Stimulated activated memory B cell treated with anti-CD40 and anti-IgM and Interleukin-4, amounts not matched to agents 10 μg/mL and 1 μg/mL and 100 μg/mL, for 72 hours (primary cell): ENCODE data around the gene CCDC187.

ENCODE experiments used
- ATAC-seq: fragments of 150-1000 bp; cut with Tn5 transposase; 2 replicates; pipeline ENCODE4 v1.10.0; 2021
- H3K27ac Mint-ChIP-seq: one replicate; pipeline ENCODE4 v1.8.0; 2022; ENCODE audit warnings: mild to moderate bottlenecking, mixed read lengths
- H3K27me3 Mint-ChIP-seq: one replicate; pipeline ENCODE4 v1.8.0; 2022; ENCODE audit warnings: mixed read lengths
- H3K36me3 Mint-ChIP-seq: one replicate; pipeline ENCODE4 v1.8.0; 2022; ENCODE audit warnings: mixed read lengths
- H3K4me1 Mint-ChIP-seq: one replicate; pipeline ENCODE4 v1.8.0; 2022; ENCODE audit warnings: mixed read lengths
- H3K4me3 Mint-ChIP-seq: one replicate; pipeline ENCODE4 v1.8.0; 2022; ENCODE audit warnings: mild to moderate bottlenecking, moderate library complexity, mixed read lengths
- H3K9me3 Mint-ChIP-seq: one replicate; pipeline ENCODE4 v1.8.0; 2022; ENCODE audit warnings: mixed read lengths

Gene CCDC187

GRCh38 chr9:136247947-136248637 lies 55.8 kb downstream of the CCDC187 start:
- H3K36me3 Mint-ChIP-seq = peaks cover 7% of the 10 kb centered on the region
- no peak overlapping the region for H3K27ac Mint-ChIP-seq
- H3K4me3 Mint-ChIP-seq = no peak overlapping the region

GRCh38 chr9:136247551-136247916 lies 56.4 kb downstream of the CCDC187 start:
- Mint-ChIP-seq H3K27ac (no peak overlapping the region), H3K4me1 (peaks cover 30% of the 10 kb centered on the region), H3K9me3 (no peaks in the 10 kb centered on the region), H3K4me3 (no peak overlapping the region), H3K36me3 (peaks cover 10% of the 10 kb centered on the region), H3K27me3 (peaks cover under 1% of the 10 kb centered on the region)
- ATAC-seq = no peak

More at GRCh38 chr9:136247947-136248637, 55.8 kb downstream of the CCDC187 start:
- Mint-ChIP-seq H3K9me3 (no peaks in the 10 kb centered on the region), H3K4me1 (peaks cover 24% of the 10 kb centered on the region), H3K27me3 (peaks cover 6% of the 10 kb centered on the region)
- ATAC-seq = no peak

- no peak for ATAC-seq
- Mint-ChIP-seq H3K27ac (no peak overlapping the region), H3K36me3 (peaks cover 14% of the 10 kb centered on the region), H3K4me3 (no peak overlapping the region), H3K4me1 (peaks cover 35% of the 10 kb centered on the region), H3K27me3 (no peaks in the 10 kb centered on the region), H3K9me3 (no peaks in the 10 kb centered on the region)
Measured at GRCh38 chr9:136246849-136247550, 56.9 kb downstream of the CCDC187 start.

- peak within 1 kb of the TSS; percentile 95 for H3K4me3 Mint-ChIP-seq
- H3K27me3 Mint-ChIP-seq = no peaks in the 10 kb centered on the region
- peaks cover 50% of the 10 kb centered on the region for H3K4me1 Mint-ChIP-seq
- no peaks in the 10 kb centered on the region for H3K9me3 Mint-ChIP-seq
- H3K36me3 Mint-ChIP-seq = peaks cover 29% of the 10 kb centered on the region
- peak within 1 kb of the TSS; percentile 93 for H3K27ac Mint-ChIP-seq
- peak; percentile 78 for ATAC-seq
Measured at GRCh38 chr9:136245219-136246150, 58.4 kb downstream of the CCDC187 start, which contains the start of gene QSOX2. QSOX2 (minus strand) TSS chr9:136245812; CDS start chr9:136245803, 9 bp downstream.

- H3K27ac Mint-ChIP-seq = peak overlapping the region; percentile 93
- H3K9me3 Mint-ChIP-seq = no peaks in the 10 kb centered on the region
Measured at GRCh38 chr9:136244969-136245218, 59.0 kb downstream of the CCDC187 start.

GRCh38 chr9:136244122-136244968 lies 59.5 kb downstream of the CCDC187 start:
- Mint-ChIP-seq H3K27me3 (no peaks in the 10 kb centered on the region), H3K9me3 (no peaks in the 10 kb centered on the region)

More at GRCh38 chr9:136244969-136245218, 59.0 kb downstream of the CCDC187 start:
- Mint-ChIP-seq H3K36me3 (peaks cover 29% of the 10 kb centered on the region), H3K4me1 (peaks cover 56% of the 10 kb centered on the region), H3K4me3 (peak overlapping the region; percentile 95), H3K27me3 (no peaks in the 10 kb centered on the region)
- no peak for ATAC-seq

GRCh38 chr9:136243631-136244030 lies 60.3 kb downstream of the CCDC187 start:
- Mint-ChIP-seq H3K9me3 (no peaks in the 10 kb centered on the region), H3K4me1 (peaks cover 69% of the 10 kb centered on the region), H3K36me3 (peaks cover 29% of the 10 kb centered on the region), H3K27me3 (no peaks in the 10 kb centered on the region), H3K27ac (peak overlapping the region; percentile 93), H3K4me3 (peak overlapping the region; percentile 95)
- ATAC-seq = no peak

More at GRCh38 chr9:136244122-136244968, 59.5 kb downstream of the CCDC187 start:
- peak; percentile 79 for ATAC-seq
- H3K27ac Mint-ChIP-seq = peak overlapping the region; percentile 93
- peaks cover 62% of the 10 kb centered on the region for H3K4me1 Mint-ChIP-seq
- peaks cover 29% of the 10 kb centered on the region for H3K36me3 Mint-ChIP-seq
- peak overlapping the region; percentile 95 for H3K4me3 Mint-ChIP-seq

- H3K27ac Mint-ChIP-seq = peak overlapping the region; percentile 93
- peaks cover 75% of the 10 kb centered on the region for H3K4me1 Mint-ChIP-seq
- H3K36me3 Mint-ChIP-seq = peaks cover 29% of the 10 kb centered on the region
- no peaks in the 10 kb centered on the region for H3K27me3 Mint-ChIP-seq
- no peak for ATAC-seq
- peak overlapping the region; percentile 95 for H3K4me3 Mint-ChIP-seq
- no peaks in the 10 kb centered on the region for H3K9me3 Mint-ChIP-seq
Measured at GRCh38 chr9:136242918-136243525, 60.9 kb downstream of the CCDC187 start.

- Mint-ChIP-seq H3K4me3 (peak overlapping the region; percentile 95), H3K27ac (peak overlapping the region; percentile 93), H3K9me3 (no peaks in the 10 kb centered on the region), H3K27me3 (no peaks in the 10 kb centered on the region), H3K4me1 (peaks cover 82% of the 10 kb centered on the region), H3K36me3 (peaks cover 29% of the 10 kb centered on the region)
- ATAC-seq = no peak
Measured at GRCh38 chr9:136242248-136242647, 61.6 kb downstream of the CCDC187 start.

GRCh38 chr9:136241542-136241941 lies 62.4 kb downstream of the CCDC187 start:
- Mint-ChIP-seq H3K27me3 (no peaks in the 10 kb centered on the region), H3K4me1 (peaks cover 82% of the 10 kb centered on the region), H3K27ac (peak overlapping the region; percentile 93), H3K4me3 (peak overlapping the region; percentile 33), H3K9me3 (no peaks in the 10 kb centered on the region), H3K36me3 (peaks cover 30% of the 10 kb centered on the region)
- ATAC-seq = no peak

GRCh38 chr9:136240941-136241340 lies 63.0 kb downstream of the CCDC187 start:
- ATAC-seq = no peak
- peak overlapping the region; percentile 93 for H3K27ac Mint-ChIP-seq
- no peaks in the 10 kb centered on the region for H3K27me3 Mint-ChIP-seq
- H3K9me3 Mint-ChIP-seq = no peaks in the 10 kb centered on the region
- H3K4me1 Mint-ChIP-seq = peaks cover 80% of the 10 kb centered on the region
- H3K36me3 Mint-ChIP-seq = peaks cover 36% of the 10 kb centered on the region
- H3K4me3 Mint-ChIP-seq = peak overlapping the region; percentile 33

GRCh38 chr9:136239983-136240330 lies 63.9 kb downstream of the CCDC187 start:
- peak; percentile 90 for ATAC-seq
- peak overlapping the region; percentile 73 for H3K27ac Mint-ChIP-seq
- peak overlapping the region; percentile 65 for H3K4me3 Mint-ChIP-seq

GRCh38 chr9:136239135-136239982 lies 64.5 kb downstream of the CCDC187 start:
- peak overlapping the region; percentile 73 for H3K27ac Mint-ChIP-seq
- peak overlapping the region; percentile 65 for H3K4me3 Mint-ChIP-seq
- peaks cover 52% of the 10 kb centered on the region for H3K36me3 Mint-ChIP-seq

More at GRCh38 chr9:136239983-136240330, 63.9 kb downstream of the CCDC187 start:
- H3K4me1 Mint-ChIP-seq = peaks cover 81% of the 10 kb centered on the region
- no peaks in the 10 kb centered on the region for H3K27me3 Mint-ChIP-seq
- no peaks in the 10 kb centered on the region for H3K9me3 Mint-ChIP-seq
- peaks cover 46% of the 10 kb centered on the region for H3K36me3 Mint-ChIP-seq

More at GRCh38 chr9:136239135-136239982, 64.5 kb downstream of the CCDC187 start:
- peaks cover 81% of the 10 kb centered on the region for H3K4me1 Mint-ChIP-seq
- no peaks in the 10 kb centered on the region for H3K9me3 Mint-ChIP-seq
- no peak for ATAC-seq
- H3K27me3 Mint-ChIP-seq = no peaks in the 10 kb centered on the region
